GM12891 (cell line): ENCODE results near the gene TMEM38B.

ENCODE experiments used
- POLR2A ChIP-seq: IDR thresholded peaks from 2 replicates; pipeline ENCODE4 v1.6.1; 2011; ENCODE audit warnings: low read depth, low read length, control low read depth
- POLR2AphosphoS5 ChIP-seq: IDR thresholded peaks from 2 replicates; pipeline ENCODE4 v1.6.1; 2011; ENCODE audit warnings: low read depth, low read length, control low read depth
- POU2F2 ChIP-seq: IDR thresholded peaks from 2 replicates; pipeline ENCODE4 v1.6.1; 2011; ENCODE audit warnings: low read depth, mild to moderate bottlenecking, control low read depth, low read length, moderate library complexity
- SPI1 ChIP-seq: IDR thresholded peaks from 2 replicates; pipeline ENCODE4 v1.6.1; 2011; ENCODE audit warnings: low read depth, low read length, control low read depth
- TAF1 ChIP-seq: IDR thresholded peaks from 2 replicates; pipeline ENCODE4 v1.6.1; 2011; ENCODE audit warnings: low read depth, low read length, control low read depth

GRCh38 chr9:105676351-105676923 is 17.9 kb upstream of the TMEM38B start:
- TF ChIP-seq POLR2A (no peak), POLR2AphosphoS5 (no peak), TAF1 (no peak), POU2F2 (no peak), SPI1 (no peak)
